Measurements from ENCODE around the gene MTMR11. TPM values are rescaled to one million over a fixed set of nuclear protein-coding genes. Genes with fewer than 3 reads are reported as not detected.

The MTMR11 gene
- total RNA-seq, 1 experiment from 2014 or later: 7.1 TPM

GRCh38 chr1:149887456-149888246 is 49.0 kb downstream of the MTMR11 start (continued):
- TF ChIP-seq E2F4 (CRISPR knock-in tag; IDR thresholded peaks at IDR 0.05; ENCODE audit: borderline replicate concordance, low read depth) (no peak; the same call in 1 of the 2 replicates), ZNF532 (CRISPR knock-in tag; IDR thresholded peaks at IDR 0.05; ENCODE audit: borderline replicate concordance) (peak; percentile 83; the same call in 1 of the 2 replicates), MXD4 (CRISPR knock-in tag; IDR thresholded peaks at IDR 0.05; ENCODE audit: borderline replicate concordance) (no peak), ZBTB21 (CRISPR knock-in tag; IDR thresholded peaks at IDR 0.05; ENCODE audit: borderline replicate concordance) (no peak), PRRX2 (CRISPR knock-in tag; IDR thresholded peaks at IDR 0.05) (peak; percentile 88; the same call in 1 of the 2 replicates), USF2 (CRISPR knock-in tag; IDR thresholded peaks at IDR 0.05) (no peak), TEAD1 (CRISPR knock-in tag; IDR thresholded peaks at IDR 0.05) (peak; percentile 57; the same call in 1 of the 2 replicates), ATF2 (CRISPR knock-in tag; IDR thresholded peaks at IDR 0.05; ENCODE audit: borderline replicate concordance, low read depth) (no peak; the same call in 1 of the 2 replicates), MLX (CRISPR knock-in tag; IDR thresholded peaks at IDR 0.05) (0 out of 2 replicates have a peak, but pooled peaks have one; percentile 78), ZNF232 (CRISPR knock-in tag; IDR thresholded peaks at IDR 0.05) (peak; percentile 78), PREB (CRISPR knock-in tag; IDR thresholded peaks at IDR 0.05; ENCODE audit: borderline replicate concordance) (no peak), ZNF512 (CRISPR knock-in tag; IDR thresholded peaks at IDR 0.05; ENCODE audit: borderline replicate concordance) (no peak), AFF4 (CRISPR knock-in tag; IDR thresholded peaks at IDR 0.05; ENCODE audit: borderline replicate concordance) (peak; percentile 82), ATF3 (CRISPR knock-in tag; conservative IDR thresholded peaks at IDR 0.05) (no peak), NFATC4 (CRISPR knock-in tag; IDR thresholded peaks at IDR 0.05) (peak; percentile 91), SOX15 (CRISPR knock-in tag; IDR thresholded peaks at IDR 0.05) (no peak)
